Measurements from ENCODE around the gene CHST5.

Gene CHST5

GRCh38 chr16:75482434-75483205 lies 53.3 kb downstream of the CHST5 start:
- Histone ChIP-seq H3K9me3 (replicated peaks in 1 of 2; ENCODE audit: control insufficient read depth in 2 of 2, insufficient read depth in 1 of 2, low read depth in 1 of 2, low read length in 2 of 2) (no peaks in the 10 kb centered on the region), H3K23ac (ENCODE audit: low read depth, low read length, poor library complexity) (no peak overlapping the region), H3K4me3 (ENCODE audit: low read length in 2 of 2) (no peak overlapping the region), H3K9ac (ENCODE audit: low read depth, low read length, poor library complexity) (no peak overlapping the region), H3K18ac (ENCODE audit: low read length) (no peak overlapping the region), H3K79me1 (ENCODE audit: low read depth, low read length) (peaks cover 2% of the 10 kb centered on the region), H2BK15ac (ENCODE audit: low read length) (no peak overlapping the region), H3K27ac (replicated peaks; ENCODE audit: low read length) (no peak overlapping the region), H3K27me3 (ENCODE audit: control insufficient read depth in 3 of 3, insufficient read depth in 3 of 3, low read depth in 1 of 3, low read length in 3 of 3) (no peaks in the 10 kb centered on the region), H2BK5ac (ENCODE audit: low read length) (no peak overlapping the region), H3K14ac (ENCODE audit: low read length) (no peak overlapping the region), H3K4me1 (ENCODE audit: control insufficient read depth in 2 of 2, insufficient read depth in 1 of 2, low read depth in 1 of 2, low read length in 2 of 2) (no peaks in the 10 kb centered on the region), H3K36me3 (replicated peaks in 1 of 2; ENCODE audit: control insufficient read depth in 2 of 2, insufficient read depth in 2 of 2, low read length in 2 of 2) (peaks cover 0 to 3% of the 10 kb centered on the region in 2 donors), H2AK5ac (ENCODE audit: low read depth, low read length) (no peak overlapping the region), H2BK12ac (ENCODE audit: low read length) (no peak overlapping the region), H2AFZ (ENCODE audit: low read length) (no peak overlapping the region), H4K91ac (ENCODE audit: low read depth, low read length, poor library complexity) (no peak overlapping the region), H3K4ac (ENCODE audit: low read length) (no peak overlapping the region), H2BK120ac (ENCODE audit: low read depth, low read length) (no peak overlapping the region), H4K8ac (ENCODE audit: low read depth, low read length) (no peak overlapping the region), H3K4me2 (ENCODE audit: insufficient read depth, low read length, poor library complexity, severe bottlenecking) (no peak overlapping the region)
- no CpG with 5 or more reads among the region's 14 CpGs for WGBS, 2 donors (ENCODE audit: extremely low coverage in 2 of 2, insufficient read length in 2 of 2, insufficient replicate concordance in 1 of 2)
- no peak for DNase-seq (ENCODE audit: low spot score)

DNA sequence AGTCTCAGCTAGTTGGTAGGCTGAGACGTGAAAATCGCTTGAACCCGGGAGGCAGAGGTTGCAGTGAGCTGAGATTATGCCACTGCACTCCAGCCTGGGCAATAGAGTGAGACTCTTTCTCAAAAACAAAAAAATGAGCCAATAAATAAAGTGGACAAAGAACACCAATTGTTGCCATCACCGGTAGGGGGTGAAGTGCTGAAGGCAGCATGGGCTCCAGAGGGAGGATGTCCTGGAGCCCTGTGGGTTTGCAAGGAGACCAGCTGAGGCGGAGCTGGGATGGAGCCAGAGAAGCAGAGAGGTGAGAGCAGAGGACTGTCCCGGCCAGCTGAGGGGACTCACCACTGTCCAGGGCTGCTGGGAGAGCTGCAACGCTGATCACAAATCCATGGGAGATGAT lies 54.4 kb downstream of the CHST5 start:
- Histone ChIP-seq H3K4me3 (ENCODE audit: low read length in 2 of 2) (no peak overlapping the region), H3K36me3 (replicated peaks in 1 of 2; ENCODE audit: control insufficient read depth in 2 of 2, insufficient read depth in 2 of 2, low read length in 2 of 2) (peaks cover 0 to 7% of the 10 kb centered on the region in 2 donors), H2BK12ac (ENCODE audit: low read length) (no peak overlapping the region), H4K8ac (ENCODE audit: low read depth, low read length) (no peak overlapping the region), H3K9me3 (replicated peaks in 1 of 2; ENCODE audit: control insufficient read depth in 2 of 2, insufficient read depth in 1 of 2, low read depth in 1 of 2, low read length in 2 of 2) (no peaks in the 10 kb centered on the region), H3K27me3 (ENCODE audit: control insufficient read depth in 3 of 3, insufficient read depth in 3 of 3, low read depth in 1 of 3, low read length in 3 of 3) (no peaks in the 10 kb centered on the region), H3K14ac (ENCODE audit: low read length) (no peak overlapping the region), H4K91ac (ENCODE audit: low read depth, low read length, poor library complexity) (no peak overlapping the region), H3K18ac (ENCODE audit: low read length) (no peak overlapping the region), H3K79me1 (ENCODE audit: low read depth, low read length) (peaks cover 2% of the 10 kb centered on the region), H3K9ac (ENCODE audit: low read depth, low read length, poor library complexity) (no peak overlapping the region), H3K4ac (ENCODE audit: low read length) (no peak overlapping the region), H2AK5ac (ENCODE audit: low read depth, low read length) (no peak overlapping the region), H2AFZ (ENCODE audit: low read length) (no peak overlapping the region), H2BK5ac (ENCODE audit: low read length) (no peak overlapping the region), H3K23ac (ENCODE audit: low read depth, low read length, poor library complexity) (no peak overlapping the region), H2BK120ac (ENCODE audit: low read depth, low read length) (no peak overlapping the region), H3K4me2 (ENCODE audit: insufficient read depth, low read length, poor library complexity, severe bottlenecking) (no peak overlapping the region), H2BK15ac (ENCODE audit: low read length) (no peak overlapping the region), H3K4me1 (ENCODE audit: control insufficient read depth in 2 of 2, insufficient read depth in 1 of 2, low read depth in 1 of 2, low read length in 2 of 2) (no peaks in the 10 kb centered on the region), H3K27ac (replicated peaks; ENCODE audit: low read length) (no peak overlapping the region)
- no peak for DNase-seq (ENCODE audit: low spot score)
- no CpG with 5 or more reads among the region's 7 CpGs for WGBS, 2 donors (ENCODE audit: extremely low coverage in 2 of 2, insufficient read length in 2 of 2, insufficient replicate concordance in 1 of 2)

GRCh38 chr16:75479421-75479990 lies 56.4 kb downstream of the CHST5 start:
- Histone ChIP-seq H3K9ac (ENCODE audit: low read depth, low read length, poor library complexity) (no peak overlapping the region), H2BK15ac (ENCODE audit: low read length) (no peak overlapping the region), H3K4ac (ENCODE audit: low read length) (no peak overlapping the region), H3K23ac (ENCODE audit: low read depth, low read length, poor library complexity) (peak overlapping the region; percentile 77), H3K79me1 (ENCODE audit: low read depth, low read length) (peaks cover 2% of the 10 kb centered on the region), H4K91ac (ENCODE audit: low read depth, low read length, poor library complexity) (no peak overlapping the region), H2BK12ac (ENCODE audit: low read length) (no peak overlapping the region), H4K8ac (ENCODE audit: low read depth, low read length) (peak overlapping the region; percentile 54), H3K4me2 (ENCODE audit: insufficient read depth, low read length, poor library complexity, severe bottlenecking) (no peak overlapping the region), H2BK5ac (ENCODE audit: low read length) (no peak overlapping the region), H2BK120ac (ENCODE audit: low read depth, low read length) (no peak overlapping the region), H3K18ac (ENCODE audit: low read length) (peak overlapping the region; percentile 12), H3K27ac (replicated peaks; ENCODE audit: low read length) (no peak overlapping the region), H2AK5ac (ENCODE audit: low read depth, low read length) (no peak overlapping the region), H3K4me1 (ENCODE audit: control insufficient read depth in 2 of 2, insufficient read depth in 1 of 2, low read depth in 1 of 2, low read length in 2 of 2) (no peaks in the 10 kb centered on the region), H3K4me3 (ENCODE audit: low read length in 2 of 2) (peak overlapping the region in 1 of 2 donors; percentile 3), H2AFZ (ENCODE audit: low read length) (no peak overlapping the region), H3K9me3 (replicated peaks in 1 of 2; ENCODE audit: control insufficient read depth in 2 of 2, insufficient read depth in 1 of 2, low read depth in 1 of 2, low read length in 2 of 2) (no peaks in the 10 kb centered on the region), H3K27me3 (ENCODE audit: control insufficient read depth in 3 of 3, insufficient read depth in 3 of 3, low read depth in 1 of 3, low read length in 3 of 3) (no peaks in the 10 kb centered on the region), H3K14ac (ENCODE audit: low read length) (no peak overlapping the region), H3K36me3 (replicated peaks in 1 of 2; ENCODE audit: control insufficient read depth in 2 of 2, insufficient read depth in 2 of 2, low read length in 2 of 2) (peaks cover 0 to 7% of the 10 kb centered on the region in 2 donors)
- no peak for DNase-seq (ENCODE audit: low spot score)
- WGBS, 2 donors (ENCODE audit: extremely low coverage in 2 of 2, insufficient read length in 2 of 2, insufficient replicate concordance in 1 of 2) = no CpG with 5 or more reads among the region's 47 CpGs

Measured in neuronal stem cell (in vitro differentiated cells).